AG09319 (cell line): ENCODE data around the gene GABRB2.

ENCODE experiments used
- DNase-seq: peaks from one replicate; pipeline ENCODE4 v3.0.0-alpha.2; 2010; ENCODE audit warnings: low read depth; ENCODE audit errors: extremely low read depth
- TF ChIP-seq, protein P1 (sequence below): IDR thresholded peaks from 2 replicates; pipeline ENCODE4 v1.5.1; 2011; ENCODE audit warnings: low read depth, mild to moderate bottlenecking, inconsistent platforms, low read length, moderate library complexity

GABRB2 gene

GRCh38 chr5:161546470-161547301, at the start of gene GABRB2:
TSS of gene GABRB2 (minus strand) at chr5:161546725. CDS start at chr5:161546643, 82 bp downstream.
- TF ChIP-seq, protein P1, sequence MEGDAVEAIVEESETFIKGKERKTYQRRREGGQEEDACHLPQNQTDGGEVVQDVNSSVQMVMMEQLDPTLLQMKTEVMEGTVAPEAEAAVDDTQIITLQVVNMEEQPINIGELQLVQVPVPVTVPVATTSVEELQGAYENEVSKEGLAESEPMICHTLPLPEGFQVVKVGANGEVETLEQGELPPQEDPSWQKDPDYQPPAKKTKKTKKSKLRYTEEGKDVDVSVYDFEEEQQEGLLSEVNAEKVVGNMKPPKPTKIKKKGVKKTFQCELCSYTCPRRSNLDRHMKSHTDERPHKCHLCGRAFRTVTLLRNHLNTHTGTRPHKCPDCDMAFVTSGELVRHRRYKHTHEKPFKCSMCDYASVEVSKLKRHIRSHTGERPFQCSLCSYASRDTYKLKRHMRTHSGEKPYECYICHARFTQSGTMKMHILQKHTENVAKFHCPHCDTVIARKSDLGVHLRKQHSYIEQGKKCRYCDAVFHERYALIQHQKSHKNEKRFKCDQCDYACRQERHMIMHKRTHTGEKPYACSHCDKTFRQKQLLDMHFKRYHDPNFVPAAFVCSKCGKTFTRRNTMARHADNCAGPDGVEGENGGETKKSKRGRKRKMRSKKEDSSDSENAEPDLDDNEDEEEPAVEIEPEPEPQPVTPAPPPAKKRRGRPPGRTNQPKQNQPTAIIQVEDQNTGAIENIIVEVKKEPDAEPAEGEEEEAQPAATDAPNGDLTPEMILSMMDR, result no peak
- no peak for DNase-seq

- no peak for DNase-seq
- TF ChIP-seq, protein P1, result no peak
Measured at GRCh38 chr5:161585798-161586197, 39.3 kb upstream of the GABRB2 start.

DNA sequence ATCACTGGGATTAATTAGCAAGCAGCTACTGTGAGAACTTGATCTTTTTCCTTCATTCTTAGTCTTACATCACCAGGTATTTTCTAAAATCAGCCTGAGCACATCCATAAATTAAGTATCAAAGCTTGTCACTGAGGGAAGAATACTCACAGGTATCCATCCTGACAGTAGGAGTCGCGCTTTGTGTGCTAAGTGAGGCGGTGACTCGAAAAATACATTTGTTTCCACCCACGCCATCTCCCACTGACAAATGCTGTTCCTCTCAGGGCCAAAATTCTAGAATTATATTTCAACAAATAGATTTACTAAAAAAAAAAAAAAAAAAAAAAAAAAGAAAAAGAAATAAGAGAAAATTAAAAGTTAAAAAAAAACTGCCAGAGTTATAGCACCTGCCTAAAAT, 34.1 kb upstream of the GABRB2 start:
- TF ChIP-seq, protein P1, result no peak
- no peak for DNase-seq

DNA sequence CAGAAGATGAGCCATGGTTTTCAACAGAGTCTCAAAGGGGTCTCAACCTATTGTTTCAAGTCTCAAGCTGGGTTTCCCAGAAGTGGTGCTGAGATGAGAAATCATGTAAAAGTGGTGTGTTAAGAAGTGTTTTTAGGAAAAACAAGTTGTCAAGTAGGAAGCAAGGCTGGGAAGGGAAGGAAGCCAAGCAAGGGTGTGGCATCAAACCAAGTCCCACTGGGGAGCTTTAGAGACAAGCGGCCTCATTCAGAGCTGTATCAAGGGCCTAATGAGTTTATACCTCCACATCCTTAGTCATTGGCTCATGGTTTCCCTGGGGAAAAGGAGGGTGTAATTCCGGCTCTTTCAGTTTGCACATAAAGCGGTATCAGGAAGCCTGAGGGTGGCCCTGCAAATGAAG, 26.4 kb upstream of the GABRB2 start:
- DNase-seq, result no peak
- TF ChIP-seq, protein P1, result no peak

- TF ChIP-seq, protein P1, result no peak
- DNase-seq, result no peak
Measured at GRCh38 chr5:161566081-161566480, 19.6 kb upstream of the GABRB2 start.

- TF ChIP-seq, protein P1, result no peak
- DNase-seq, result no peak
Measured at GRCh38 chr5:161562446-161562845, 15.9 kb upstream of the GABRB2 start.

DNA sequence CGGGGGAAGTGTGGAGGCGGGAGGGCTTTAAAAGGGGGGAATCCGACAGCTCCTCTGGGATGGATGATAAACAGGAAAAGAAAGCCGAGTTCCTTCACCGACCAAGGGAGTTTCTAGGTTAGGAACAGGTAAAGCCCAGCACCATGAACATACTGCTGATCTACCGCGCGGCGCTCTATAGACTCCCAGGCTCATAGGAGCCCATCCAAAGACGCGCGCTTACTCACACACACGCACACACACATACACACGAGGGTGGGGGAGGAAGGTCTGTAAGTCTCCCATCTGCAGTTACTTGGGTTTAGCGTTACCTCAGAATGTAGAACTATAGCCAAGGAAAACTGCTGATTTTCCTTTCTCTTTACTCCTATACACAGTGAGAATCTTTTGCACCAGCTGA, 2.6 kb upstream of the GABRB2 start:
- TF ChIP-seq, protein P1, result no peak
- DNase-seq, result no peak
